PFSK-1 (cell line): ENCODE results near the gene SMNDC1.

ENCODE experiments used
- FOXP2 ChIP-seq: optimal IDR thresholded peaks from 2 replicates; pipeline ENCODE3; 2011; ENCODE audit warnings: borderline replicate concordance, control low read depth, inconsistent platforms; ENCODE audit not compliant: insufficient read depth; ENCODE audit errors: extremely low read length, extremely low read depth
- POLR2AphosphoS5 ChIP-seq: IDR thresholded peaks from 2 replicates; pipeline ENCODE4 v1.6.1; 2012; ENCODE audit warnings: low read depth, mild to moderate bottlenecking, control low read depth, low read length, moderate library complexity
- REST ChIP-seq, 2 experiments: IDR thresholded peaks; 2 replicates each; pipeline versions ENCODE4 v1.6.1 to v1.8.0; 2011 to 2012; ENCODE audit warnings: low read depth in 2 of 2, low read length in 2 of 2, control low read depth in 1 of 2, inconsistent platforms in 1 of 2, mild to moderate bottlenecking in 1 of 2, moderate library complexity in 1 of 2; ENCODE audit not compliant: insufficient read depth in 1 of 2
- SIN3A ChIP-seq: IDR thresholded peaks from 2 replicates; pipeline ENCODE4 v1.6.1; 2012; ENCODE audit warnings: mild to moderate bottlenecking, low read length, moderate library complexity, borderline replicate concordance; ENCODE audit not compliant: insufficient read depth
- TAF1 ChIP-seq: IDR thresholded peaks from 2 replicates; pipeline ENCODE4 v1.6.1; 2012; ENCODE audit warnings: low read length, control low read depth, borderline replicate concordance; ENCODE audit not compliant: insufficient read depth

DNA sequence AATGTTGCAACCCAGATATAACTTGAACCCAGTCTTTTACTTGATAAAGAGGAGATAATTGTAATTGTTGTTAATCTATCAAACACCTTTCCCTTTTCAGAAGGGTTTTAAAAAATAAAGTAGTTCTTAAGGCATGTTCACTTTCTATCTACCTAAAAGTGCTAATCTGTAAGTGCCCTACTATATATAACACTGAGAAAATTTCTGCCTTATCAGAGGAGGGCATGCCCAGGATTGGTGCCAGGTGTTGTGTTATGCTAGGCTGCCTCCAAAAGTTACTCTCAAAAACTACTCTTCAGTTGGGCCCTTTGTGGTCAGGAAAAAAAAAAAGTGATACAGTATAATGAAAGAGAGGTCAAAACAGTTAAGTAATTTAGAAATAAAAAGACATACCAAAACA is 36.3 kb downstream of the SMNDC1 start:
- no peak for TF ChIP-seq POLR2AphosphoS5
- TF ChIP-seq SIN3A: no peak
- no peak for TF ChIP-seq REST (IDR thresholded peaks at IDR 0.05; ENCODE audit: insufficient read depth in 1 of 2, low read depth in 2 of 2, low read length in 2 of 2)
- TF ChIP-seq TAF1: no peak
- no peak for TF ChIP-seq FOXP2
